Neural crest cell (in vitro differentiated cells): ENCODE data around the gene AP4B1. TPM values are rescaled to one million over a fixed set of nuclear protein-coding genes. Genes with fewer than 3 reads are reported as not detected.

ENCODE experiments used
- DNase-seq: peaks from one replicate; pipeline ENCODE4 v3.0.0; 2021; ENCODE audit warnings: low read depth, mixed read lengths, low spot score
- H3K27ac Mint-ChIP-seq: one replicate; pipeline ENCODE4 v1.8.0; 2021; ENCODE audit warnings: mild to moderate bottlenecking, mixed read lengths; ENCODE audit not compliant: unreplicated experiment
- H3K27me3 Mint-ChIP-seq: 2 replicates; pipeline ENCODE4 v1.8.0; 2021; ENCODE audit warnings: low read depth, mild to moderate bottlenecking, mixed read lengths
- H3K36me3 Mint-ChIP-seq: 2 replicates; pipeline ENCODE4 v1.8.0; 2021; ENCODE audit warnings: low read depth, mild to moderate bottlenecking, mixed read lengths
- H3K4me1 Mint-ChIP-seq: 2 replicates; pipeline ENCODE4 v1.8.0; 2021; ENCODE audit warnings: mixed read lengths
- H3K4me3 Mint-ChIP-seq: one replicate; pipeline ENCODE4 v1.8.0; 2021; ENCODE audit warnings: mild to moderate bottlenecking, mixed read lengths
- H3K9me3 Mint-ChIP-seq: 2 replicates; pipeline ENCODE4 v1.8.0; 2021; ENCODE audit warnings: mixed read lengths
- total RNA-seq: library from RNA; stranded (reverse); gene quantifications from 2 replicates; pipeline ENCODE4 v1.2.1, GENCODE V29; 2021
- TF ChIP-seq, protein P1 (sequence below): fragments of 200-600 bp; sonication (generic); conservative IDR thresholded peaks from 2 replicates; pipeline ENCODE4 v1.5.0; 2021; ENCODE audit warnings: antibody characterized with exemption, mild to moderate bottlenecking

Gene AP4B1
- total RNA-seq, 1 donor from 2014 or later: 23.6 TPM

DNA sequence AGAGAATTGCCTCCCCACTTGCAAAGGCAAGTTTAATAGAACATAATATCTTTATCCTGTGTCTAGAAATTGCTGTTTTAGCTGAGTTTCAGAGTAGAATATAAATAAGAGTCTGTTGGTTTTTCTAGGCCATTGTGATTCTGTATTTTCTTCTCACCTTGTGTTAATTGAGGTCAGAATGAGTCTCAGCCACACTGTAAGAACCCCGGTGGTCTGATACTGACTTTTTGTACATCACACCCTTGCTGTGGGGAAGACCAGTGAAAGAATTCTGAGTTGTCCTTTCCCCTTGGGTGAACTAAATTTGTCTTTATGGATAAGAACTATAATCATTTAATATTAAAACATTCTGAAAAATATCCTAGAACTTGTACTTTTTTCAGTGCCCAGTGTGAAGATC, 31.4 kb upstream of the AP4B1 start:
- Mint-ChIP-seq H3K4me1 (peaks cover 41% of the 10 kb centered on the region), H3K27me3 (no peaks in the 10 kb centered on the region), H3K27ac (no peak overlapping the region), H3K36me3 (peaks cover 4% of the 10 kb centered on the region), H3K9me3 (no peaks in the 10 kb centered on the region), H3K4me3 (no peak overlapping the region)
- TF ChIP-seq, protein P1, sequence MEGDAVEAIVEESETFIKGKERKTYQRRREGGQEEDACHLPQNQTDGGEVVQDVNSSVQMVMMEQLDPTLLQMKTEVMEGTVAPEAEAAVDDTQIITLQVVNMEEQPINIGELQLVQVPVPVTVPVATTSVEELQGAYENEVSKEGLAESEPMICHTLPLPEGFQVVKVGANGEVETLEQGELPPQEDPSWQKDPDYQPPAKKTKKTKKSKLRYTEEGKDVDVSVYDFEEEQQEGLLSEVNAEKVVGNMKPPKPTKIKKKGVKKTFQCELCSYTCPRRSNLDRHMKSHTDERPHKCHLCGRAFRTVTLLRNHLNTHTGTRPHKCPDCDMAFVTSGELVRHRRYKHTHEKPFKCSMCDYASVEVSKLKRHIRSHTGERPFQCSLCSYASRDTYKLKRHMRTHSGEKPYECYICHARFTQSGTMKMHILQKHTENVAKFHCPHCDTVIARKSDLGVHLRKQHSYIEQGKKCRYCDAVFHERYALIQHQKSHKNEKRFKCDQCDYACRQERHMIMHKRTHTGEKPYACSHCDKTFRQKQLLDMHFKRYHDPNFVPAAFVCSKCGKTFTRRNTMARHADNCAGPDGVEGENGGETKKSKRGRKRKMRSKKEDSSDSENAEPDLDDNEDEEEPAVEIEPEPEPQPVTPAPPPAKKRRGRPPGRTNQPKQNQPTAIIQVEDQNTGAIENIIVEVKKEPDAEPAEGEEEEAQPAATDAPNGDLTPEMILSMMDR: no peak
- DNase-seq: no peak

- no peak for DNase-seq
- H3K27ac Mint-ChIP-seq: no peak overlapping the region
- H3K4me3 Mint-ChIP-seq: no peak overlapping the region
- peaks cover 49% of the 10 kb centered on the region for H3K4me1 Mint-ChIP-seq
- H3K9me3 Mint-ChIP-seq: no peaks in the 10 kb centered on the region
- TF ChIP-seq, protein P1: no peak
- H3K36me3 Mint-ChIP-seq: no peaks in the 10 kb centered on the region
- H3K27me3 Mint-ChIP-seq: no peaks in the 10 kb centered on the region
Measured at GRCh38 chr1:113935176-113935575, 30.6 kb upstream of the AP4B1 start.

DNA sequence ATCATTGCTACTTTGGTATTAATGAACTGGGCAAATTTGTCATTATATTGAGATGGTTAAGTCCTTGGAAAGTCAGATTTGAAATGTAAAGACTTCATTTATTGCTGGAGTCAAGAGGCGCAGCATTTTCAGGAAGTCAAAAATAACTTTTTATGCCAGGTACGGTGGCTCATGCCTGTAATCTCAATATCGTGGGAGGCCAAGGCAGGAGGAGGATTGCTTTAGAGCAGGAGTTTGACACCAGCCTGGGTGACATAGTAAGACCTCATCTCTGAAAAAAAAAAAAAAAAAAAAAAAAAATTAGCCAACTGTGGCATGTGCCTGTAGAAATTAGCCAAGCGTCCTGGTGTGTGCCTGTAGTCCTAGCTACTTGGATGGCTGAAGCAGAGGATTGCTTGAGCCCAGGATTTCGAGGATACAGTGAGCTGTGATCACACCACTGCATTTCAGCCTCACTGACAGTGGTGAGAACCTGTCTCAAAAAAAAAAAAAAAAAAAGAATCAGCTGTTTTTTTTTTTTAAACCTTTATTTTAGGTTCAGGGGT, 30.0 kb upstream of the AP4B1 start:
- H3K4me1 Mint-ChIP-seq: peaks cover 50% of the 10 kb centered on the region

GRCh38 chr1:113934006-113934405, 29.4 kb upstream of the AP4B1 start:
- TF ChIP-seq, protein P1: no peak
- no peak overlapping the region for H3K27ac Mint-ChIP-seq
- no peaks in the 10 kb centered on the region for H3K9me3 Mint-ChIP-seq
- H3K4me1 Mint-ChIP-seq: peaks cover 47% of the 10 kb centered on the region
- no peak for DNase-seq
- no peaks in the 10 kb centered on the region for H3K27me3 Mint-ChIP-seq
- no peaks in the 10 kb centered on the region for H3K36me3 Mint-ChIP-seq
- peak overlapping the region; percentile 10 for H3K4me3 Mint-ChIP-seq

More for the DNA sequence above, 30.0 kb upstream of the AP4B1 start:
- H3K27ac Mint-ChIP-seq: no peak overlapping the region
- no peaks in the 10 kb centered on the region for H3K36me3 Mint-ChIP-seq
- no peak for DNase-seq
- H3K4me3 Mint-ChIP-seq: no peak overlapping the region
- TF ChIP-seq, protein P1: no peak
- no peaks in the 10 kb centered on the region for H3K9me3 Mint-ChIP-seq
- H3K27me3 Mint-ChIP-seq: no peaks in the 10 kb centered on the region

- Mint-ChIP-seq H3K27me3 (peaks cover 3% of the 10 kb centered on the region), H3K36me3 (no peaks in the 10 kb centered on the region), H3K4me1 (peaks cover 48% of the 10 kb centered on the region), H3K4me3 (peak overlapping the region; percentile 96), H3K9me3 (no peaks in the 10 kb centered on the region), H3K27ac (no peak overlapping the region)
- no peak for DNase-seq
- TF ChIP-seq, protein P1: no peak
Measured at GRCh38 chr1:113931451-113931851, 26.9 kb upstream of the AP4B1 start.
